MCF 10A (cell line): Measurements from ENCODE around the gene NMUR1. TPM values are rescaled to one million over a fixed set of nuclear protein-coding genes. Genes with fewer than 3 reads are reported as not detected.

Experiments
- BruUV-seq: library from RNA; stranded (reverse); fragments of 400-500 nt; replicated peaks from 2 replicates; lab custom pipeline; 2021; lab: Mats Ljungman, UMichigan
- CTCF ChIA-PET: fragments of 300-600 bp; sonication (Branson Sonifier 250); formaldehyde crosslinking; extraction: SDS; loops from one replicate; lab custom pipeline; 2021; ENCODE audit warnings: antibody characterized with exemption, inconsistent platforms; lab: Yijun Ruan, JAX
- POLR2A ChIA-PET: fragments of 300-600, 350-650 bp; sonication (Branson Sonifier 250); formaldehyde crosslinking; extraction: SDS; loops from one replicate; lab custom pipeline; 2020; ENCODE audit warnings: antibody characterized with exemption, inconsistent platforms; lab: Yijun Ruan, JAX
- DNase-seq: peaks from one replicate; pipeline ENCODE4 v3.0.0-alpha.2; 2018; ENCODE audit not compliant: unreplicated experiment
- H3K27ac Mint-ChIP-seq: one replicate; pipeline ENCODE4 v1.8.0; 2022; ENCODE audit warnings: mild to moderate bottlenecking, low read depth, mixed read lengths; ENCODE audit not compliant: unreplicated experiment
- H3K27me3 Mint-ChIP-seq: one replicate; pipeline ENCODE4 v1.8.0; 2022; ENCODE audit warnings: mixed read lengths; ENCODE audit not compliant: insufficient read depth, unreplicated experiment
- H3K36me3 Mint-ChIP-seq: one replicate; pipeline ENCODE4 v1.8.0; 2022; ENCODE audit warnings: mild to moderate bottlenecking, moderate library complexity, mixed read lengths; ENCODE audit not compliant: insufficient read depth, unreplicated experiment
- H3K4me1 Mint-ChIP-seq: one replicate; pipeline ENCODE4 v1.8.0; 2022; ENCODE audit warnings: mixed read lengths; ENCODE audit not compliant: insufficient read depth, unreplicated experiment
- H3K4me3 Mint-ChIP-seq: one replicate; pipeline ENCODE4 v1.8.0; 2022; ENCODE audit warnings: mild to moderate bottlenecking, moderate library complexity, mixed read lengths; ENCODE audit not compliant: unreplicated experiment
- H3K9me3 Mint-ChIP-seq: one replicate; pipeline ENCODE4 v1.8.0; 2022; ENCODE audit warnings: mixed read lengths; ENCODE audit not compliant: unreplicated experiment
- intact Hi-C: fragments of 100-400 bp; cut with micrococcal nuclease; formaldehyde crosslinking; loops from 2 replicates; pipeline ENCODE4 v1.14.1; 2022
- total RNA-seq: library from RNA; stranded (reverse); gene quantifications from 2 replicates; pipeline ENCODE4 v1.2.3, GENCODE V29; 2022
- TF ChIP-seq, protein P1 (sequence below): fragments of 200-600 bp; IDR thresholded peaks from one replicate; pipeline ENCODE4 v1.8.0; 2022; ENCODE audit warnings: antibody characterized with exemption, mild to moderate bottlenecking; ENCODE audit not compliant: unreplicated experiment

NMUR1 gene
- total RNA-seq, 1 experiment from 2014 or later = not detected

DNA sequence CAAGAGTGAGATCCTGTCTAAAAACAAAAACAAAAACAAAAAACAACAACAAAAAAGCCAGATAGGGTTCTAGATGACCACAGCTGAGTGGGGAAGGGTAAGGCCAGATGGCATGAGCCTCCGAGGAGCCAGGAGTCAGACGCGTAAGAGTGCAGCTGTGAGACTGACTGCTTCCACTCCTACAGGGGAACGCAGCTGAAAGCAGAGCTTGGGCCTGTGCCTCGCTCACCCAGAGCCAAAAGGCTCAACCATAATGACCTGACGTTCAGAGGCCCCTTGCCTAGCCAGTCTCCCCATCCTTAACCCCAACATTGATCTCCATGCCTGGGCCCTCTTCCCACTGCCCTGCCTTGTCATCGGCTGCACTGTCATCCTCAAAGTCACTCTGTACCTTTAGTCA lies 39.4 kb downstream of the NMUR1 start:
- no TSS peak for BruUV-seq
- TF ChIP-seq, protein P1, sequence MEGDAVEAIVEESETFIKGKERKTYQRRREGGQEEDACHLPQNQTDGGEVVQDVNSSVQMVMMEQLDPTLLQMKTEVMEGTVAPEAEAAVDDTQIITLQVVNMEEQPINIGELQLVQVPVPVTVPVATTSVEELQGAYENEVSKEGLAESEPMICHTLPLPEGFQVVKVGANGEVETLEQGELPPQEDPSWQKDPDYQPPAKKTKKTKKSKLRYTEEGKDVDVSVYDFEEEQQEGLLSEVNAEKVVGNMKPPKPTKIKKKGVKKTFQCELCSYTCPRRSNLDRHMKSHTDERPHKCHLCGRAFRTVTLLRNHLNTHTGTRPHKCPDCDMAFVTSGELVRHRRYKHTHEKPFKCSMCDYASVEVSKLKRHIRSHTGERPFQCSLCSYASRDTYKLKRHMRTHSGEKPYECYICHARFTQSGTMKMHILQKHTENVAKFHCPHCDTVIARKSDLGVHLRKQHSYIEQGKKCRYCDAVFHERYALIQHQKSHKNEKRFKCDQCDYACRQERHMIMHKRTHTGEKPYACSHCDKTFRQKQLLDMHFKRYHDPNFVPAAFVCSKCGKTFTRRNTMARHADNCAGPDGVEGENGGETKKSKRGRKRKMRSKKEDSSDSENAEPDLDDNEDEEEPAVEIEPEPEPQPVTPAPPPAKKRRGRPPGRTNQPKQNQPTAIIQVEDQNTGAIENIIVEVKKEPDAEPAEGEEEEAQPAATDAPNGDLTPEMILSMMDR = no peak
- H3K27me3 Mint-ChIP-seq = no peaks in the 10 kb centered on the region
- DNase-seq = no peak
- intact Hi-C loops = no loop called here
- no peaks in the 10 kb centered on the region for H3K4me1 Mint-ChIP-seq
- ChIA-PET POLR2A (interaction anchor here (0.9 to 1.6 kb wide), 2 partner anchors 26 to 48 kb away, joined by 5 to 7 read pairs; partner anchors contain the start of gene NCL), CTCF (interaction anchor here (3.0 kb wide), 1 partner anchor 9 kb away, joined by 24 read pairs; no protein-coding TSS in a partner anchor)
- H3K27ac Mint-ChIP-seq = no peak overlapping the region
- no peaks in the 10 kb centered on the region for H3K9me3 Mint-ChIP-seq
- H3K4me3 Mint-ChIP-seq = no peak overlapping the region
- H3K36me3 Mint-ChIP-seq = no peaks in the 10 kb centered on the region

DNA sequence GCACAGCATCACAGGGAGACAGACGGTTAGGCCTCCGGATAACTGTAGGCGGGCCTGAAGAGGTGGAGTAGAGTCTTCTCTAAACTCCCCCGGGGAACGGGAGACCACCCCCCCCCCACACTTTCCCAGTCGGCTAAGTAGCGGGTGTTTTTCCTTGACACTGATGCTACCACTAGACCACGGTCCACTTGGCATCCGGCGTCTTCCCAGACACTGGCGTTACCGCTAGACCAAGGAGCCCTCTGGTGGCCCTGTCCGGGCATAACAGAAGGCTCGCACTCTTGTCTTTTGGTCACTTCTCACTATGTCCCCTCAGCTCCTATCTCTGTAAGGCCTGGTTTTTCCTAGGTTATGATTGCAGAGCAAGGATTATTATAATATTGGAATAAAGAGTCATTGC lies 40.3 kb downstream of the NMUR1 start:
- no peak for DNase-seq
- ChIA-PET CTCF (interaction anchor here (0.7 to 3.0 kb wide), 2 partner anchors 8 to 613 kb away, joined by 3 to 24 read pairs; no protein-coding TSS in a partner anchor), POLR2A (interaction anchor here (1.6 kb wide), 1 partner anchor 25 kb away, joined by 7 read pairs; the partner anchor contains the start of gene NCL)
- Mint-ChIP-seq H3K27ac (no peak overlapping the region), H3K36me3 (no peaks in the 10 kb centered on the region), H3K4me1 (no peaks in the 10 kb centered on the region), H3K27me3 (no peaks in the 10 kb centered on the region), H3K4me3 (no peak overlapping the region), H3K9me3 (no peaks in the 10 kb centered on the region)
- TF ChIP-seq, protein P1 = peak; percentile 31
- intact Hi-C loops = no loop called here
- no TSS peak for BruUV-seq

DNA sequence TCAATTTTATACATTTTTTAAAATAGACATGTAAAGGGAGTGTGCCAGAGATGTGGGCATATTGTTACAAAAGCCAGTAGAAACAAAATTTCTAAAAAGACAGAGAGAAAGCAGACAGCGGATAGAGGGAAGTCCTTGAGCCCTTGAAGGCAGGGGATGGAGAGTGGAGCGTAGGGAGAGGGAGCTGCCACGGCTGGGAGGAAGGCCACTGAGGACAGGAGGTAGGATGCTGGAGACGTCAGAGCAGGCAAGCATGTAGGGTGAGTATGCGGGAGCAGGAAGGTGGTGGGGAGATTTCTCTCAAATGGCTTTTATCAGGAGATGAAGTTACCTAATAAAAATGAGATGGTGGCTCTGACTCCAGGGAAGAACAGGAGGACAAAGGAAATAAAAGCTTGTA lies 41.9 kb downstream of the NMUR1 start:
- Mint-ChIP-seq H3K9me3 (no peaks in the 10 kb centered on the region), H3K4me1 (peaks cover under 1% of the 10 kb centered on the region), H3K27me3 (no peaks in the 10 kb centered on the region), H3K4me3 (no peak overlapping the region), H3K36me3 (no peaks in the 10 kb centered on the region), H3K27ac (no peak overlapping the region)
- ChIA-PET CTCF (interaction anchor here (0.6 to 0.8 kb wide), 2 partner anchors 9 to 1895 kb away, joined by 3 read pairs; no protein-coding TSS in a partner anchor), POLR2A (interaction anchor here (0.7 kb wide), 1 partner anchor 327 kb away, joined by 3 read pairs; no protein-coding TSS in a partner anchor)
- DNase-seq = no peak
- intact Hi-C loops = no loop called here
- BruUV-seq = no TSS peak
- TF ChIP-seq, protein P1 = no peak

DNA sequence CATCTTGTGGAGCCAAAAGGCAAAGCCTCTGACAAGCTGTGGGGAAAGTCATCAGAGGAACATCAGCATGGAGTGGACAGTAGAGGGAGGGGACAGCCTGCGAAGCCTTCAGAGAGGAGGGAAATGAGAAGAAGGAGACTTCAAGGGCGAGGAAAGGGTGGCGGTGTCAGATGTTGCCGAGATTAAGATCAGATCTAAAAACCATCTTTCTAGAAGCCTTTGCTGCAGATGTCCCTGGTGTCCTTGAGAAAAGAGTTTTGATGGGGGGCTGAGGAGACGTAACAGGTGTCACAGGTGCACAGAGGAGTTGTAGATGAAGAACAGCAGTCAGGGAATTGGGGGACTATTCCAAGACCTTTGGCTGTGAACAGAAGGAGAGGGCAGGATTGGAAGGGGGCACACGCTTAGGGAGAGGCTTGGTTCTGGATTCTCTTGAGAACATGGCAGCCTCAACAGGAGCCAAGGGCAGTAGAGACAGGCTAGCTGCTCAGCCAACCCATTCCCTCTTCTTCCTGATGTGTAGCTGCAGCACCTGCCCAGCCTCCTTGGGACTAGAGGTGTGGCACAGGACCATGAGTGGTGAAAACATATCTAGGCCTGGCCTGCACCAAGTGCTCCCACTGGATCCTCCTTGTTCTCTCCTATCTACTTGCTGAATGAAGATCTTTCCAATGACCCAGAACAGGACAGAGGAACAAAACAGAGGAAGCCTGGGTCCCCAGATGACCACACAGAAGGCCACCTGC lies 43.2 kb downstream of the NMUR1 start:
- ChIA-PET CTCF (interaction anchor here (0.6 to 1.7 kb wide), 3 partner anchors 71 to 422 kb away, joined by 3 to 5 read pairs (median 3); no protein-coding TSS in a partner anchor), POLR2A (interaction anchor here (0.9 to 2.0 kb wide), 2 partner anchors 22 kb away, joined by 3 to 5 read pairs; partner anchors contain the start of gene NCL)
- H3K4me3 Mint-ChIP-seq = no peak overlapping the region
- no TSS peak for BruUV-seq
- TF ChIP-seq, protein P1 = no peak
- intact Hi-C loops = no loop called here
- no peaks in the 10 kb centered on the region for H3K36me3 Mint-ChIP-seq
- H3K4me1 Mint-ChIP-seq = peaks cover 9% of the 10 kb centered on the region
- DNase-seq = no peak
- H3K27me3 Mint-ChIP-seq = no peaks in the 10 kb centered on the region
- H3K9me3 Mint-ChIP-seq = no peaks in the 10 kb centered on the region
- no peak overlapping the region for H3K27ac Mint-ChIP-seq
